ENCODE data around the gene IER2. TPM values are rescaled to one million over a fixed set of nuclear protein-coding genes. Genes with fewer than 3 reads are reported as not detected.

The IER2 gene
- total and polyA plus RNA-seq, 2 of the 8 experiments (the other 6 are each of a cell fraction or from before 2014, with no cell fraction given): 84.5 to 138 TPM

- Histone ChIP-seq H3K27ac (ENCODE audit: low read depth, low read length) (no peak overlapping the region), H4K5ac (ENCODE audit: insufficient read length, low read depth, low read length) (no peak overlapping the region), H3K36me3 (ENCODE audit: control insufficient read depth in 2 of 4, insufficient read depth in 4 of 4, low read length in 3 of 4) (peaks cover 3 to 24% (median 19%) of the 10 kb centered on the region in 4 experiments; a peak in 7 of 8 replicates), H3K4me1 (replicated peaks in 1 of 4; ENCODE audit: control insufficient read depth in 3 of 4, insufficient read depth in 4 of 4, low read length in 3 of 4) (no peaks in the 10 kb centered on the region), H3K4me2 (ENCODE audit: insufficient read depth in 1 of 2, low read depth in 2 of 2, low read length in 2 of 2) (no peak overlapping the region), H2BK12ac (ENCODE audit: low read depth, low read length) (no peak overlapping the region), H2BK15ac (ENCODE audit: low read length) (no peak overlapping the region), H2BK5ac (ENCODE audit: low read depth, low read length) (no peak overlapping the region), H3K18ac (ENCODE audit: extremely low read depth, low read length) (no peak overlapping the region), H2AK5ac (ENCODE audit: low read depth, low read length) (no peak overlapping the region), H3K23me2 (ENCODE audit: low read depth, low read length) (no peaks in the 10 kb centered on the region), H2BK120ac (replicated peaks; ENCODE audit: low read depth, low read length) (no peak overlapping the region), H3K4ac (replicated peaks; ENCODE audit: insufficient read length, low read depth, low read length) (no peak overlapping the region), H3K9me3 (ENCODE audit: insufficient read depth in 2 of 2, low read depth in 1 of 2, low read length in 1 of 2) (no peaks in the 10 kb centered on the region), H3K79me2 (ENCODE audit: control insufficient read depth in 1 of 2, insufficient read depth in 2 of 2, low read length in 2 of 2) (no peaks in the 10 kb centered on the region), H3K14ac (ENCODE audit: insufficient read length) (no peak overlapping the region), H4K20me1 (replicated peaks in 1 of 2; ENCODE audit: control insufficient read depth in 1 of 2, insufficient read depth in 2 of 2, low read length in 2 of 2) (peaks cover 0 to 1% of the 10 kb centered on the region in 2 experiments), H3K4me3 (ENCODE audit: extremely low read depth in 1 of 4, insufficient read depth in 2 of 4, low read depth in 3 of 4, low read length in 4 of 4) (no peak overlapping the region), H4K91ac (replicated peaks; ENCODE audit: insufficient read length, low read length) (no peak overlapping the region), H3K9ac (replicated peaks in 1 of 4; ENCODE audit: extremely low read depth in 1 of 4, low read depth in 3 of 4, low read length in 3 of 4) (no peak overlapping the region), H3K79me1 (ENCODE audit: low read depth, low read length) (peaks cover 5% of the 10 kb centered on the region), H3K56ac (replicated peaks; ENCODE audit: insufficient read length, low read depth, low read length) (no peak overlapping the region), H4K8ac (ENCODE audit: extremely low read depth, insufficient read depth, low read length) (0 out of 2 replicates have a peak overlapping the region, but pooled peaks have one; percentile 51), H3K27me3 (replicated peaks in 1 of 4; ENCODE audit: control insufficient read depth in 3 of 4, extremely low read depth in 1 of 4, insufficient read depth in 3 of 4, low read length in 3 of 4) (no peaks in the 10 kb centered on the region), H2BK20ac (ENCODE audit: low read length) (no peak overlapping the region), H2AFZ (ENCODE audit: low read length) (no peak overlapping the region), H3K23ac (ENCODE audit: insufficient read length) (no peak overlapping the region)
- FAIRE-seq: no peak
- no peak for DNase-seq (ENCODE audit: low read depth in 1 of 2, low spot score in 2 of 2)
- CTCF ChIA-PET (ENCODE audit: partially characterized antibody): no interaction called here
- 92% methylated on average over 28 of the region's 30 CpGs; no CpG with 5 or more reads in 1 of the 2 experiments for WGBS, 2 experiments (ENCODE audit: extremely low coverage in 1 of 2, insufficient coverage in 1 of 2, insufficient read length in 1 of 2, insufficient replicate concordance in 2 of 2, low coverage in 1 of 2, low lambda C conversion rate in 2 of 2, missing lambda C conversion rate in 1 of 2)
- POLR2A ChIA-PET (ENCODE audit: partially characterized antibody): interaction anchor here (1.0 to 19.5 kb wide), 5 partner anchors 7 to 176 kb away, joined by 3 to 228 read pairs (median 12); partner anchors contain the start of genes FARSA, NACC1 and TRMT1
- TF ChIP-seq CBX5 (IDR thresholded peaks at IDR 0.05; ENCODE audit: low read depth, low read length) (no peak), GABPA (IDR thresholded peaks at IDR 0.05; ENCODE audit: borderline replicate concordance, insufficient read depth, low read length) (no peak), TEAD4 (IDR thresholded peaks at IDR 0.05; ENCODE audit: low read depth, low read length) (no peak), EZH2 (IDR thresholded peaks at IDR 0.05; ENCODE audit: low read depth, low read length, severe bottlenecking) (no peak), SIRT6 (IDR thresholded peaks at IDR 0.05; ENCODE audit: low read length) (no peak), TBP (IDR thresholded peaks at IDR 0.05; ENCODE audit: low read depth, low read length) (no peak), BACH1 (IDR thresholded peaks at IDR 0.05; ENCODE audit: low read length) (no peak), KDM4A (IDR thresholded peaks at IDR 0.05; ENCODE audit: low read depth, low read length, severe bottlenecking) (no peak), CBX8 (IDR thresholded peaks at IDR 0.05; ENCODE audit: borderline replicate concordance, low read depth, low read length) (no peak), CHD1 (IDR thresholded peaks at IDR 0.05; ENCODE audit: low read depth, low read length) (no peak), TAF1 (IDR thresholded peaks at IDR 0.05; ENCODE audit: low read depth, low read length) (no peak)
- TF ChIP-seq, protein P1, sequence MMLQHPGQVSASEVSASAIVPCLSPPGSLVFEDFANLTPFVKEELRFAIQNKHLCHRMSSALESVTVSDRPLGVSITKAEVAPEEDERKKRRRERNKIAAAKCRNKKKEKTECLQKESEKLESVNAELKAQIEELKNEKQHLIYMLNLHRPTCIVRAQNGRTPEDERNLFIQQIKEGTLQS (IDR thresholded peaks at IDR 0.05; ENCODE audit: insufficient read depth, low read depth, low read length): no peak
These were observed 40.7 kb upstream of the IER2 start for GRCh38 chr19:13109361-13110098.

All from H1 (cell line).